Prostate gland (tissue), 2 donors: Measurements from ENCODE around the gene DPY19L1. TPM values are rescaled to one million over a fixed set of nuclear protein-coding genes. Genes with fewer than 3 reads are reported as not detected.
"Not testable (repeated sequence)": the region's sequence is repeated elsewhere in the genome, so short reads cannot be mapped to it uniquely, and the experiment has no call there.

Experiments used
- DNase-seq: peaks from one replicate; pipeline ENCODE4 v3.0.0-alpha.2; 2019; ENCODE audit warnings: low spot score
- H3K27ac ChIP-seq, 2 donors: fragments of 200-600 bp; sonication (generic); 2 replicates each; pipeline ENCODE4 v1.5.1; 2017 to 2019
- H3K27me3 ChIP-seq: fragments of 200-600 bp; sonication (generic); replicated peaks from 2 replicates; pipeline ENCODE4 v1.5.1; 2019; ENCODE audit not compliant: insufficient read depth
- H3K36me3 ChIP-seq, 2 donors: fragments of 200-600 bp; sonication (generic); 1 replicate in 1 of 2; 2 replicates in 1 of 2; pipeline versions ENCODE4 v1.5.1 to v1.8.1; 2017 to 2019
- H3K4me1 ChIP-seq: fragments of 200-600 bp; sonication (generic); replicated peaks from 2 replicates; pipeline ENCODE4 v1.5.1; 2019
- H3K4me3 ChIP-seq, 2 donors: fragments of 200-600 bp; sonication (generic); 2 replicates each; pipeline ENCODE4 v1.5.1; 2017 to 2019
- H3K9me3 ChIP-seq: fragments of 200-600 bp; sonication (generic); 2 replicates; pipeline ENCODE4 v1.5.1; 2017
- CTCF ChIP-seq, 4 experiments: fragments of 200-600 bp in 2 of 4; fragments of 450-650 bp in 2 of 4; sonication (generic) in 2 of 4; IDR thresholded peaks; 1 replicate in 3 of 4; 2 replicates in 1 of 4; pipeline ENCODE4 v1.5.1; 2016 to 2019; ENCODE audit warnings: antibody characterized with exemption in 4 of 4, mild to moderate bottlenecking in 2 of 4, moderate library complexity in 2 of 4
- POLR2A ChIP-seq: fragments of 450-650 bp; IDR thresholded peaks from one replicate; pipeline ENCODE4 v1.6.1; 2016; ENCODE audit warnings: antibody characterized with exemption, mild to moderate bottlenecking
- POLR2AphosphoS5 ChIP-seq: sonication (generic); formaldehyde crosslinking; IDR thresholded peaks from one replicate; pipeline ENCODE4 v1.6.1; 2017; ENCODE audit warnings: antibody characterized with exemption
- WGBS: methylation state at CpG from one replicate; pipeline ENCODE4 v1.1.5; 2018; 5-methylcytosine and 5-hydroxymethylcytosine counted together
- intact Hi-C: fragments of 100-400 bp; cut with DNase I; formaldehyde crosslinking; loops from one replicate; pipeline ENCODE4 v1.14.2; 2022
- total RNA-seq, 2 donors: library from RNA; depleted of rRNA; stranded (reverse); fragments of >200 nt; gene quantifications; one replicate each; pipeline ENCODE4 v1.1.0, GENCODE V29; 2016

DPY19L1 gene
- total RNA-seq, 2 donors from 2014 or later: 9.0 to 48.5 TPM

GRCh38 chr7:34900891-34901513 lies 136.3 kb downstream of the DPY19L1 start:
- WGBS: 67% methylated on average over 4 of the region's 4 CpGs
- no peaks in the 10 kb centered on the region for H3K4me1 ChIP-seq
- H3K27me3 ChIP-seq: no peaks in the 10 kb centered on the region
- intact Hi-C loops: no loop called here
- no peak overlapping the region for H3K27ac ChIP-seq
- TF ChIP-seq POLR2AphosphoS5 (no peak), POLR2A (no peak), CTCF (IDR thresholded peaks at IDR 0.05) (no peak)
- no peak for DNase-seq
- H3K4me3 ChIP-seq: no peak overlapping the region
- H3K9me3 ChIP-seq: no peaks in the 10 kb centered on the region
- no peaks in the 10 kb centered on the region for H3K36me3 ChIP-seq

- Histone ChIP-seq H3K27me3 (no peaks in the 10 kb centered on the region), H3K27ac (no peak overlapping the region), H3K4me3 (no peak overlapping the region), H3K4me1 (no peaks in the 10 kb centered on the region), H3K36me3 (no peaks in the 10 kb centered on the region), H3K9me3 (no peaks in the 10 kb centered on the region)
- intact Hi-C loops: no loop called here
- TF ChIP-seq POLR2AphosphoS5: no peak
- no peak for TF ChIP-seq POLR2A
- no peak for TF ChIP-seq CTCF (IDR thresholded peaks at IDR 0.05)
- DNase-seq: no peak
These were observed 142.1 kb downstream of the DPY19L1 start for GRCh38 chr7:34895202-34895601.

GRCh38 chr7:34889951-34890350 lies 147.3 kb downstream of the DPY19L1 start:
- H3K4me1 ChIP-seq: no peaks in the 10 kb centered on the region
- H3K27ac ChIP-seq: no peak overlapping the region
- H3K27me3 ChIP-seq: no peaks in the 10 kb centered on the region
- DNase-seq: no peak
- no peaks in the 10 kb centered on the region for H3K36me3 ChIP-seq
- no peak for TF ChIP-seq POLR2A
- 95% methylated on average over 1 of the region's 1 CpG for WGBS
- intact Hi-C loops: no loop called here
- no peaks in the 10 kb centered on the region for H3K9me3 ChIP-seq
- no peak overlapping the region for H3K4me3 ChIP-seq

- H3K4me1 ChIP-seq: no peaks in the 10 kb centered on the region
These were observed 150.4 kb downstream of the DPY19L1 start for GRCh38 chr7:34886856-34887255.

GRCh38 chr7:34883855-34884254 lies 153.4 kb downstream of the DPY19L1 start:
- H3K27me3 ChIP-seq, H3K4me1 ChIP-seq, DNase-seq, H3K4me3 ChIP-seq, intact Hi-C loops, H3K9me3 ChIP-seq, H3K27ac ChIP-seq, H3K36me3 ChIP-seq: not testable (repeated sequence)
- 100% methylated on average over 1 of the region's 1 CpG for WGBS

More at GRCh38 chr7:34886856-34887255, 150.4 kb downstream of the DPY19L1 start:
- TF ChIP-seq POLR2A: no peak
- TF ChIP-seq CTCF (IDR thresholded peaks at IDR 0.05): no peak
- Histone ChIP-seq H3K36me3 (no peaks in the 10 kb centered on the region), H3K4me3 (no peak overlapping the region), H3K9me3 (no peaks in the 10 kb centered on the region), H3K27ac (no peak overlapping the region), H3K27me3 (no peaks in the 10 kb centered on the region)
- no peak for DNase-seq
- intact Hi-C loops: no loop called here

GRCh38 chr7:34879871-34880270 lies 157.4 kb downstream of the DPY19L1 start:
- Histone ChIP-seq H3K4me1 (no peaks in the 10 kb centered on the region), H3K9me3 (no peaks in the 10 kb centered on the region), H3K27ac (no peak overlapping the region), H3K36me3 (no peaks in the 10 kb centered on the region), H3K27me3 (no peaks in the 10 kb centered on the region), H3K4me3 (no peak overlapping the region)
- DNase-seq: no peak
- intact Hi-C loops: no loop called here
- 76% methylated on average over 2 of the region's 2 CpGs for WGBS
- no peak for TF ChIP-seq CTCF (IDR thresholded peaks at IDR 0.05)
- TF ChIP-seq POLR2A: no peak
- no peak for TF ChIP-seq POLR2AphosphoS5

- H3K27me3 ChIP-seq, H3K4me3 ChIP-seq, intact Hi-C loops, H3K27ac ChIP-seq, H3K36me3 ChIP-seq, DNase-seq, H3K4me1 ChIP-seq, H3K9me3 ChIP-seq: not testable (repeated sequence)
- WGBS: 77% methylated on average over 8 of the region's 8 CpGs
These were observed 158.1 kb downstream of the DPY19L1 start for GRCh38 chr7:34878944-34879735.
